CD1c-positive myeloid dendritic cell (primary cell): Measurements from ENCODE around the gene KRT82.
"Not testable (repeated sequence)": the region's sequence is repeated elsewhere in the genome, so short reads cannot be mapped to it uniquely, and the experiment has no call there.

Experiments
- DNase-seq: peaks from one replicate; pipeline ENCODE4 v3.0.0-alpha.2; 2016; ENCODE audit errors: extremely low spot score

KRT82 gene

GRCh38 chr12:52360663-52361271 is 45.4 kb downstream of the KRT82 start:
- no peak for DNase-seq

DNA sequence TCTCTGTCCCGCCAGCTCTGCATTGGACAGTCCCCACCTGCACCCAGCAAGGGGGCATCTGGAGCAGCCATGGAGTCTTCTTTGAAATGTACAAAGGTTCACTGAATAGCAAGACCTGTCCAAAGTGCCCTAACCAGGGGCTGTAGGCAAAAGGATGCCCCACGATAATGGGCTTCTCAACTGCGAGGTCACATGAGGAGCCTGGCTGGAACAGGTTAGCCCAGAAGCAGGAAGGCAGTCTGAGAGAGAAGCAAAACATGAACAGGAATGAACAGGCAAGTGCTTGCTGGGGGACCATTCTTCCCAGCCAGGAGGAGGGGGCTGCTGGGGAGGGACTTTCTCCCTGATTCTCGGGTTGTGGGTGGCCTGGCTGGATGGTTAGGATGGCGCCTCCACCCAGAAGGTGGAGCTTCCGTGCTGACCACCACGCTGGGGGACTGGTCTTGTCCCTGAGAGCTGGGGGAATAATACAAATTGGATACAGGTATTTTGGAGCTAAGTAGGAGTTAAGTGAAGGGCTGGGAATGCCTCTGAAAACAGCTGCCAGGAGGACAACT is 46.0 kb downstream of the KRT82 start:
- no peak for DNase-seq

GRCh38 chr12:52359621-52360061 is 46.5 kb downstream of the KRT82 start:
- no peak for DNase-seq

GRCh38 chr12:52358575-52359350 is 47.4 kb downstream of the KRT82 start:
- DNase-seq, result no peak

DNA sequence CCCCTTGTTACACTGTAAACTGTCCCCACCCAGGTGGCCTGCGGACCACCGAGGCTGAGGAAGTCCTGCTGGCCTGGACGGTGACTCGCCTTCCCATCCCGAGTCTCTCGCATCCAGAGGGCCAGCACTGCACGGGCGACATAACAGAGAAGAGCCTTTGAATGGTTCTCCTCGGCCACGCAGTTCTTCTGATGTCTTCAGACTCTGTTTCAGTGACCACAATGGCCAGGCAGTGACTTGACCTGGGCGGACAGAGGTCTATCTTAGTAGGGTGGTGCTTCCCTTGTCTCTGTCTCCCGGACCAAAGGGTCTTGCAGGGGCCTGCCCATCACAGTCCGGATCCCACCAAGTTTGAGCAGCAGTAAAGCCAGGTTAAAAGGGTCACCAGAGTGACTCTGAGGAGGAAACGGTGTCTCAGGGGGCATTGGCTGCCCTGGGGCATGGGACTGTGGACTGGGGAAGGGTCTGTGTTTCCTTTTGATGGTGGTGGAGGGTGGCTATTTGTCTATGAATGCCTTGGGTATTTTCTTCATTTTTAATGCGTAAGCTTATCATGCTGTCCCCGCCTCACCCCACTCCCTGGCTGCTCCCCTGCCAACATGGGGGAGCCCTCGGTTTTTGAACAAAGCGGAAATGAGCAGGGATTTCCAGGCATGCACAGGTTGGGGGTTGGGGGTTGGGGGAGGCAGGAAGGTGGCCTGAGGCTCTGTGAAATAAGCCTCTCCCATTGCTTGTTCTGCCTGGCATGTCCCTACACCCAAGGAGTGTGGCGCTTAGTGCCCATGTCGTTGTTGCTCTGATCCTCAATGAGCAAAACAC is 49.2 kb downstream of the KRT82 start:
- DNase-seq, result no peak

DNA sequence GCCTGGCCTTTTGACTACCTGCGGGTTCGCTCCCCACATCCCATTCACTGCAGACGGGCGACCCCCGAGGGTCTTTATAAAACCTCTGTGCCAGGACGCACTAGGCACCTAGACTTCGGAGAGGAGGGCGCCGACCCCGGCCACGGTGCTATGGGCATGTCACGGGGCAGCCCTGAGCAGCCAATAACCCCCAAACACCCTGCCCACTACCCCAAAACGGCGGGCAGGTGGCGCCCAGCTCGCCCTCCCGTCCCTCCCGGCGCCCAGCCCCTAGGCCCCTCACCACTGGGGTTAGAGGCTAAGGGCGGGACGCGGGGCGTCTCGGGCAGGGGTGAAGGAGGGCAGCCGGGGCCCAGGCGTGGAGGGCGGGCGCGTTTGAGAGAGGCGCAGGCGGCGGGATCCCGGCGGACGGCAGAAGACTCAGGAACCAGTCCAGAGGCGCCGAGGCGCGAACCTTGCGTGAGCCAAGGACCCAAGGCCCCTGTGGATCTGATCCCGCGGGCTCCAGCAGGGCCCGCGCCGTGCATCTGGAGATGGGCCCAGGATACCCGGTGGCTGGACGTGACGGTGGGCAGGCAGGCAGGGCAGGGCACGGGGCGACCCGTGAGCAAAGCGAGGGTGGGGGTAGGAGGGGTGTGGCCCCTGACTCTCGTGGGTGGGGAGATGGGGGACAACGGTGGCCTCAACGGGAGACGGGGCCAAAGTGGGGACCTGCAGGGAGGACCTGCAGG is 49.9 kb downstream of the KRT82 start:
- DNase-seq, result no peak

DNA sequence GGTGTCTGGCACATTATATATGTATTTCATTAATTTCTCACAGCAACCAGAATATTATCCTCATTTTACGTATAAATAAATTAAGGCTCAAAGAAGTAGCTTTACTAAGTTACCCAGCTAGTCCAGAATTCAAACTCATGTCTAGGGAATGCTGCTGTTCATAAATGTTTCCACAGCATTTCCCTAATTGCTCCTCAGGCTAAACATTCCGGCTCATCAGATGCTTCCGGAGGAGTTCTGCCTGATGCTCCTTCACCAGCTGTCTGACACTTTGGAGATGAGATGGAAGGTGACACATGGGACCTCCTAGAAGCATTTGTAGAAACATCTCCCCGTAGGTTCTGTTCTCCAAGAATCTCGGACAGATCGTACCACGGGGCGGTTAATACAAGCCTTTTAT is 51.0 kb downstream of the KRT82 start:
- no peak for DNase-seq

- DNase-seq, result no peak
These were observed 51.9 kb downstream of the KRT82 start for GRCh38 chr12:52354200-52354599.

DNA sequence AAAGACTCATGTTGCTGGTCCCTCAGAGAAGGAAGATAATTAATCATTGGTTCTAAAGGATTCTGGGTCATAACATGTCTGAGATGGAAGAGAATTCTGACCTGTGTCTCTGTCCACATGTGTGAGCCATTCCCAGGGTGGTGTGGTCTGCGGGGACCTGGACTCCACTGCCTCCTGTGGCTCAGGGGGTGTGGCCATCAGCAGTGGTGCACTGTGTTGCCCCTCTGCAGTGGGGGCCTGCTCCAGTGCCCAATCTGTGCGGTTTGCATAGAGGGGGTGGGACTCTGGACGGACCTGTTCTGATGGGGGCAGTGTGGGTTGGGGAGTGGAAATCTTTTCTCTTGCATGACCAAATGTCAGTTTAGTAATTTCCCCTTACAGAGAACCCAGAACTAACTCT is 52.4 kb downstream of the KRT82 start:
- DNase-seq, result no peak

GRCh38 chr12:52352951-52353350 is 53.2 kb downstream of the KRT82 start:
- no peak for DNase-seq

GRCh38 chr12:52351196-52352059 is 54.7 kb downstream of the KRT82 start:
- DNase-seq, result peak; percentile 5

DNA sequence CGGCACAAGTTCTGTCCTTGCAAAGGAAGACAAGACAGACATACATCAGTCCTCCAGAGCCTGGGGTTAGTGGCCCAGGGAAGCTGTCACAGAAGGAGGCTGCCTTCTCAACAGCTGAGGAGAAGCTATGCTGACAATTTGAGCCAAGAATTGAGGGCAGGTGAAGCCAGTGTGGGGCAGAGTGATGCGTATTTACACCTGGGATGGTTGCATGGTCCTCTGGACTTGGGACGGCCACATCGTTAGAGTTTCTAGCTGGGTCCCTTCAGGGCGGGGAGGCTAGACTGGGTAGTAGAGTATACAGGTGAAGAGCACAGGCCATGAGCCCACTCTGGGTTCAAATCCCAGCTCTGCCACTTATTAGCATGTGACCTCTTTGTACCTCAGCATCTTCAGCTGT is 55.3 kb downstream of the KRT82 start:
- DNase-seq, result no peak

DNA sequence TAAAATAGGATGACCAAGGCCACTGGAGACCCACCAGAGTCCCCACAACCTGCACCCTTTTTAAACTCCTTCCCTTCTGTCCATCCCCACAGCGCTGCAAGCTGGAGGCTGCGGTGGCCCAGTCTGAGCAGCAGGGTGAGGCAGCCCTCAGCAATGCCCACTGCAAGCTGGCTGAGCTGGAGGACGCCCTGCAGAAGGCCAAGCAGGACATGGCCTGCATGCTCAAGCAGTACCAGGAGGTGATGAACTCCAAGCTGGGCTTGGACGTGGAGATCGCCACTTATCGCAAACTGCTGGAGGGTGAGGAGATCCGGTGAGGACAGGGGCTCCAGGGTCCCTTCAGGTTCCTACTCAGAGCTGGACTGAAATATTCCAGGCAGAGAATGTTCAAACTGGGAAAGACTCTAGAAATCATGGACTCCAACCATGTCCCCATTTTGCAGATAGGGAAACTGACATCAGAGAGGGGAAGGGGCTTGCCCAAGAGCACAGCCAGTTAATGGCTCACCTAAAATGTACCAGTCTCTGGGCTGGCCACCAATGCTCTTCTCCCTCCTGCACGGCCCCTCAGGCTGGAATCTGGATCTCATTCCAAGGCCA is 56.0 kb downstream of the KRT82 start:
- no peak for DNase-seq

GRCh38 chr12:52349196-52349595 is 56.9 kb downstream of the KRT82 start:
- no peak for DNase-seq

DNA sequence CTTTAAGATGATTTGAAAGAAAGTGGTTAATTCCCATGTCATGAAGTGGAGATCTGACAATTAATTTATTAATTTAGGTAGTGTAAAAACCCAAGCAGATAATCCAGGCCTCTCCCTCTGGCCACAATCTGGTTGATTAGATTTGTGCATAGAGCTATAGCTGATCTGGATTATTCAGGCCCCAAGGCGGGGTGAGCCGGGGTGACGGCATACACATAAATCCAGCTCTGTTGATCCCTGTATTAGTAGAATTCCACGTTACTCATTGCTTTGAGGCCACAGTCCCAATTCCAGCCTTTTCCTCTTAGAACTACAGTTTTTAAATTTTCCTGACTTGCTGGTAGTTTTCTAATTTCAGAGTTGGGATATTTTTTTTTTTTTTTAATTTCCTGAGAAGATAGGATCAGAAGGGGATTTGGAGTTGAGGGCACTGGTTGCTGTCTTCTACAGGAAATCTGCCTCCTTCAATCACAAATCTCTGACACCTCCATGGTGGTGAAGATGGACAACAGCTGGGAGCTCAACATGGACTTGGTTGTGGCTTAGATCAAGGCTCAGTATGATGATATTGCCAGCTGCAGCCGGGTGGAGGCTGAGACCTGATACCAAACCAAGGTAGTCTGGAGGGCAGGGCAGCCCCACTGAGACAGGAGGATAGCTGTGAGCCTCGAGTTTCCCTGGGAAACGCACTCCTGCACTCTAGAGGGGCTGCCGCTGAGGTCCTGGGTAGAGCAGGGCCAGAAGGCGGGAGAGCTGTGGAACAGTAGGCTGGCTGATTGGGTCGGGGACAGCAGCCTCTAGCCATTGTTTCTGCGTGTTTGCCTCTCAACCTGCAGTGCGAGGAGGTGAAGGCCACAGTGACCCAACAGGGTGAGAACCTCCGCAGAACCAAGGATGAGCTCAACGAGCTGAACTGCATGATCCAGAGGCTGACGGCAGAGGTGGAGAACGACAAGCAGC is 58.3 kb downstream of the KRT82 start:
- no peak for DNase-seq

DNA sequence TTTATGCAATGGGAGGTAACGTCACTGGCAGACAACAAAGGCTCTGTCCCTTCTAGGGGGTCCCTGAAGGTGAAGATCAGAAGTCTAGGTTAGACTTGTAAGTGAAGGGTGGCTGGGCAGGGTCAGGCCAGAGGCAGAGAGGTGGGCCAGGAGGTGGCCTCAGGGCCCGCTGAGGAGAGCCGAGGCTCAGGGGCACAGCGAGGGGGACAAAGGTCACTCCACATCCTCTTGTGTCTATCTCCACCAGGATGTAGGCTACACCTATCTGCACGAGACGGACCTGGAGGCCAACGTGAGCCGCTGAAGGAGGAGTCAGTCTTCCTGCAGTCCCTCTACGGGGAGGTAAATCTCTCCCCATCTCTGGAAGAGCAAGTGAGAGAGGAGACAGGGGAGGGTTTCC is 59.1 kb downstream of the KRT82 start:
- DNase-seq, result no peak

GRCh38 chr12:52346593-52346992 is 59.5 kb downstream of the KRT82 start:
- DNase-seq, result no peak

DNA sequence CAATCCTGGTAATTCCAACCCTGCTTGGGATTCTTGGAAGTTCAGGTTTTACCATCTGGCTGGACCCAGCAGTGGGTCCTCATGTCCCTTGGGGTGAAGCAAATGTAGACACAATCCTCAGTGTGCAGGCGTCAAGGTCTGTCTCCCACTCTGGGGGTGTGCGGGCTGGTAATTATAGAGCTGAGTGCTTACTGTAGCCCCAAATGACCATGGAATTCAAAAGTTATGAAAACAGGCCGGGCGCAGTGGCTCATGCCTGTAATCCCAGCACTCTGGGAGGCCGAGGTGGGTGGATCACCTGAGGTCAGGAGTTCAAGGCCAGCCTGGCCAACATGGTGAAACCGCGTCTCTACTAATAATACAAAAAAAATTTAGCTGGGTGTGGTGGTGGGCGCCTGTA is 61.1 kb downstream of the KRT82 start:
- not testable (repeated sequence) for DNase-seq

GRCh38 chr12:52344111-52344510 is 62.0 kb downstream of the KRT82 start:
- DNase-seq, result no peak
